GM19455 (cell line): ENCODE results near the gene FOXO6.
"Not testable (repeated sequence)": the region's sequence is repeated elsewhere in the genome, so short reads cannot be mapped to it uniquely, and the experiment has no call there.

Experiments
- ATAC-seq: cut with Tn5 transposase; IDR thresholded peaks from one replicate; pipeline ENCODE4 v1.9.1; 2021; ENCODE audit not compliant: unreplicated experiment

Gene FOXO6

GRCh38 chr1:41328780-41329640 is 32.2 kb upstream of the FOXO6 start:
- no peak for ATAC-seq

GRCh38 chr1:41329662-41330587 is 31.3 kb upstream of the FOXO6 start:
- no peak for ATAC-seq

GRCh38 chr1:41330588-41331545 is 30.4 kb upstream of the FOXO6 start:
- ATAC-seq = no peak

- no peak for ATAC-seq
Measured at GRCh38 chr1:41331546-41331917, 29.7 kb upstream of the FOXO6 start.

GRCh38 chr1:41332161-41332560 is 29.1 kb upstream of the FOXO6 start:
- not testable (repeated sequence) for ATAC-seq

GRCh38 chr1:41333146-41333784 is 28.0 kb upstream of the FOXO6 start:
- no peak for ATAC-seq

- no peak for ATAC-seq
Measured at GRCh38 chr1:41338820-41339219, 22.4 kb upstream of the FOXO6 start.

- ATAC-seq = no peak
Measured at GRCh38 chr1:41340655-41341364, 20.4 kb upstream of the FOXO6 start.

GRCh38 chr1:41341365-41341683 is 19.9 kb upstream of the FOXO6 start:
- ATAC-seq = no peak

- ATAC-seq = no peak
Measured at GRCh38 chr1:41341772-41342562, 19.3 kb upstream of the FOXO6 start.

GRCh38 chr1:41342774-41343355 is 18.4 kb upstream of the FOXO6 start:
- ATAC-seq = no peak

- no peak for ATAC-seq
Measured at GRCh38 chr1:41343790-41344699, 17.2 kb upstream of the FOXO6 start.

- ATAC-seq = no peak
Measured at GRCh38 chr1:41344708-41345159, 16.5 kb upstream of the FOXO6 start.

GRCh38 chr1:41345434-41346075 is 15.7 kb upstream of the FOXO6 start:
- ATAC-seq = no peak

GRCh38 chr1:41347276-41347675 is 14.0 kb upstream of the FOXO6 start:
- no peak for ATAC-seq

GRCh38 chr1:41348394-41348793 is 12.8 kb upstream of the FOXO6 start:
- ATAC-seq = no peak
